ENCODE results near the gene NOL7. TPM values are rescaled to one million over a fixed set of nuclear protein-coding genes. Genes with fewer than 3 reads are reported as not detected.

NOL7 gene
- total and polyA plus RNA-seq, 9 of the 15 experiments (the other 6 are each of a cell fraction or from before 2014, with no cell fraction given), result 19.4 to 235 (median 157) TPM

DNA sequence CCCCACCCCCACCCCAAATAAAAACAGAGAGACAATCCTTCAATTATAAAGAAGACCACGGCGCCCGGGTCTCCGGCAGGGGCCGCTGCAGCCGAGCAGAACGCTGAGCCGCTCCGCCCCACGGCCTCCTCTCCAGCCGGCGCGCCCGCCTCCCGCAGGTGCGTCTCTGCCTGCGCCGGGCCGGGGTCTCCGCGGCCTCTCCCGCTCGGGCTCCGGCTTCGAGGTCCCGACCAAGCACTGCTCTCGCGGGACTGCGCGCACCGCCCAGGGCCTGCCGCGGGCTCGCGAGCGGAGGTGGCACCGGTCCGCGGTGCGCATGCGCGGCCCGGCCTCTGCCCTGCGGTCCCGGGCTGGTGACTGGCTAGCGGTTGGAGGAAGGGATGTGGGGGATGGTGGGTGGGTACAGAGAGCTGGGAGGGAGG is 41.0 kb upstream of the NOL7 start (continued):
- TF ChIP-seq, protein P1, sequence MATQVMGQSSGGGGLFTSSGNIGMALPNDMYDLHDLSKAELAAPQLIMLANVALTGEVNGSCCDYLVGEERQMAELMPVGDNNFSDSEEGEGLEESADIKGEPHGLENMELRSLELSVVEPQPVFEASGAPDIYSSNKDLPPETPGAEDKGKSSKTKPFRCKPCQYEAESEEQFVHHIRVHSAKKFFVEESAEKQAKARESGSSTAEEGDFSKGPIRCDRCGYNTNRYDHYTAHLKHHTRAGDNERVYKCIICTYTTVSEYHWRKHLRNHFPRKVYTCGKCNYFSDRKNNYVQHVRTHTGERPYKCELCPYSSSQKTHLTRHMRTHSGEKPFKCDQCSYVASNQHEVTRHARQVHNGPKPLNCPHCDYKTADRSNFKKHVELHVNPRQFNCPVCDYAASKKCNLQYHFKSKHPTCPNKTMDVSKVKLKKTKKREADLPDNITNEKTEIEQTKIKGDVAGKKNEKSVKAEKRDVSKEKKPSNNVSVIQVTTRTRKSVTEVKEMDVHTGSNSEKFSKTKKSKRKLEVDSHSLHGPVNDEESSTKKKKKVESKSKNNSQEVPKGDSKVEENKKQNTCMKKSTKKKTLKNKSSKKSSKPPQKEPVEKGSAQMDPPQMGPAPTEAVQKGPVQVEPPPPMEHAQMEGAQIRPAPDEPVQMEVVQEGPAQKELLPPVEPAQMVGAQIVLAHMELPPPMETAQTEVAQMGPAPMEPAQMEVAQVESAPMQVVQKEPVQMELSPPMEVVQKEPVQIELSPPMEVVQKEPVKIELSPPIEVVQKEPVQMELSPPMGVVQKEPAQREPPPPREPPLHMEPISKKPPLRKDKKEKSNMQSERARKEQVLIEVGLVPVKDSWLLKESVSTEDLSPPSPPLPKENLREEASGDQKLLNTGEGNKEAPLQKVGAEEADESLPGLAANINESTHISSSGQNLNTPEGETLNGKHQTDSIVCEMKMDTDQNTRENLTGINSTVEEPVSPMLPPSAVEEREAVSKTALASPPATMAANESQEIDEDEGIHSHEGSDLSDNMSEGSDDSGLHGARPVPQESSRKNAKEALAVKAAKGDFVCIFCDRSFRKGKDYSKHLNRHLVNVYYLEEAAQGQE (IDR thresholded peaks at IDR 0.05; ENCODE audit: borderline replicate concordance), result peak; percentile 57
- TF ChIP-seq, protein P1 (CRISPR knock-in tag; IDR thresholded peaks at IDR 0.05; ENCODE audit: low read depth), result no peak
- TF ChIP-seq KAT2B (IDR thresholded peaks at IDR 0.05; ENCODE audit: low read depth, low read length) (no peak), ZFP36 (IDR thresholded peaks at IDR 0.05; ENCODE audit: low read depth, low read length, partially characterized antibody) (no peak), ZNF696 (CRISPR knock-in tag; conservative IDR thresholded peaks at IDR 0.05) (no peak), MCM7 (IDR thresholded peaks at IDR 0.05) (no peak), KDM4B (IDR thresholded peaks at IDR 0.05; ENCODE audit: borderline replicate concordance in 2 of 2, low read depth in 1 of 2) (no peak), TCFL5 (CRISPR knock-in tag; conservative IDR thresholded peaks at IDR 0.05) (no peak), NRF1 (conservative IDR thresholded peaks at IDR 0.05 in 1 of 2, IDR thresholded peaks at IDR 0.05 in 1 of 2) (peak; percentile 97 to 98), BMI1 (IDR thresholded peaks at IDR 0.05; ENCODE audit: low read length) (no peak)
- TF ChIP-seq, protein P2, sequence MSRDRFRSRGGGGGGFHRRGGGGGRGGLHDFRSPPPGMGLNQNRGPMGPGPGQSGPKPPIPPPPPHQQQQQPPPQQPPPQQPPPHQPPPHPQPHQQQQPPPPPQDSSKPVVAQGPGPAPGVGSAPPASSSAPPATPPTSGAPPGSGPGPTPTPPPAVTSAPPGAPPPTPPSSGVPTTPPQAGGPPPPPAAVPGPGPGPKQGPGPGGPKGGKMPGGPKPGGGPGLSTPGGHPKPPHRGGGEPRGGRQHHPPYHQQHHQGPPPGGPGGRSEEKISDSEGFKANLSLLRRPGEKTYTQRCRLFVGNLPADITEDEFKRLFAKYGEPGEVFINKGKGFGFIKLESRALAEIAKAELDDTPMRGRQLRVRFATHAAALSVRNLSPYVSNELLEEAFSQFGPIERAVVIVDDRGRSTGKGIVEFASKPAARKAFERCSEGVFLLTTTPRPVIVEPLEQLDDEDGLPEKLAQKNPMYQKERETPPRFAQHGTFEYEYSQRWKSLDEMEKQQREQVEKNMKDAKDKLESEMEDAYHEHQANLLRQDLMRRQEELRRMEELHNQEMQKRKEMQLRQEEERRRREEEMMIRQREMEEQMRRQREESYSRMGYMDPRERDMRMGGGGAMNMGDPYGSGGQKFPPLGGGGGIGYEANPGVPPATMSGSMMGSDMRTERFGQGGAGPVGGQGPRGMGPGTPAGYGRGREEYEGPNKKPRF (IDR thresholded peaks at IDR 0.05; ENCODE audit: low read depth, low read length), result no peak
- TF ChIP-seq, protein P3, sequence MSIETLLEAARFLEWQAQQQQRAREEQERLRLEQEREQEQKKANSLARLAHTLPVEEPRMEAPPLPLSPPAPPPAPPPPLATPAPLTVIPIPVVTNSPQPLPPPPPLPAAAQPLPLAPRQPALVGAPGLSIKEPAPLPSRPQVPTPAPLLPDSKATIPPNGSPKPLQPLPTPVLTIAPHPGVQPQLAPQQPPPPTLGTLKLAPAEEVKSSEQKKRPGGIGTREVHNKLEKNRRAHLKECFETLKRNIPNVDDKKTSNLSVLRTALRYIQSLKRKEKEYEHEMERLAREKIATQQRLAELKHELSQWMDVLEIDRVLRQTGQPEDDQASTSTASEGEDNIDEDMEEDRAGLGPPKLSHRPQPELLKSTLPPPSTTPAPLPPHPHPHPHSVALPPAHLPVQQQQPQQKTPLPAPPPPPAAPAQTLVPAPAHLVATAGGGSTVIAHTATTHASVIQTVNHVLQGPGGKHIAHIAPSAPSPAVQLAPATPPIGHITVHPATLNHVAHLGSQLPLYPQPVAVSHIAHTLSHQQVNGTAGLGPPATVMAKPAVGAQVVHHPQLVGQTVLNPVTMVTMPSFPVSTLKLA (conservative IDR thresholded peaks at IDR 0.05), result no peak
- TF ChIP-seq, protein P4, sequence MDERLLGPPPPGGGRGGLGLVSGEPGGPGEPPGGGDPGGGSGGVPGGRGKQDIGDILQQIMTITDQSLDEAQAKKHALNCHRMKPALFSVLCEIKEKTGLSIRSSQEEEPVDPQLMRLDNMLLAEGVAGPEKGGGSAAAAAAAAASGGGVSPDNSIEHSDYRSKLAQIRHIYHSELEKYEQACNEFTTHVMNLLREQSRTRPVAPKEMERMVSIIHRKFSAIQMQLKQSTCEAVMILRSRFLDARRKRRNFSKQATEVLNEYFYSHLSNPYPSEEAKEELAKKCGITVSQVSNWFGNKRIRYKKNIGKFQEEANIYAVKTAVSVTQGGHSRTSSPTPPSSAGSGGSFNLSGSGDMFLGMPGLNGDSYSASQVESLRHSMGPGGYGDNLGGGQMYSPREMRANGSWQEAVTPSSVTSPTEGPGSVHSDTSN (CRISPR knock-in tag; IDR thresholded peaks at IDR 0.05; ENCODE audit: low read depth), result no peak
- TF ChIP-seq, protein P4 (tag; conservative IDR thresholded peaks at IDR 0.05; ENCODE audit: low read depth), result no peak
